Panc1 (cell line): ENCODE data around the gene BABAM2. TPM values are rescaled to one million over a fixed set of nuclear protein-coding genes. Genes with fewer than 3 reads are reported as not detected.

Experiments used
- ATAC-seq: fragments of 200-7000 bp; cut with Tn5 transposase; 2 replicates; pipeline ENCODE4 v1.9.1; 2020; ENCODE audit warnings: mild to moderate bottlenecking, moderate library complexity
- BruUV-seq: library from RNA; stranded (reverse); fragments of 400-500 nt; replicated peaks from 2 replicates; lab custom pipeline; 2021; lab: Mats Ljungman, UMichigan
- CTCF ChIA-PET: fragments of 300-600 bp; sonication (Branson Sonifier 250); formaldehyde crosslinking; loops from one replicate; lab custom pipeline; 2022; ENCODE audit warnings: antibody characterized with exemption; lab: Charles Lee
- POLR2A ChIA-PET: fragments of 300-600 bp; sonication (Branson Sonifier 250); formaldehyde crosslinking; loops from one replicate; lab custom pipeline; 2022; ENCODE audit warnings: antibody characterized with exemption; lab: Charles Lee
- DNase-seq: peaks from one replicate; pipeline ENCODE4 v3.0.0-alpha.2; 2010; ENCODE audit warnings: low read depth, low spot score
- H3K27ac ChIP-seq: 2 replicates; pipeline ENCODE4 v1.5.1; 2011; ENCODE audit warnings: mild to moderate bottlenecking, low read length, inconsistent platforms
- H3K27me3 ChIP-seq: fragments of 200-500 bp; sonication (Bioruptor generic); 2 replicates; pipeline ENCODE4 v1.6.0; 2014; ENCODE audit warnings: low read length, inconsistent platforms; ENCODE audit not compliant: control insufficient read depth, insufficient read depth
- H3K36me3 ChIP-seq: fragments of 200-500 bp; sonication (Bioruptor generic); 2 replicates; pipeline ENCODE4 v1.5.1; 2014; ENCODE audit warnings: inconsistent platforms, mild to moderate bottlenecking, low read length, moderate library complexity; ENCODE audit not compliant: control insufficient read depth, insufficient read depth
- H3K4me1 ChIP-seq: 2 replicates; pipeline ENCODE4 v1.5.1; 2011; ENCODE audit warnings: inconsistent platforms, mild to moderate bottlenecking, low read length, moderate library complexity; ENCODE audit not compliant: control insufficient read depth, insufficient read depth
- H3K4me3 ChIP-seq, 2 experiments: 2 replicates each; pipeline ENCODE4 v1.5.1; 2011 to 2012; ENCODE audit warnings: low read depth in 2 of 2, low read length in 2 of 2, mild to moderate bottlenecking in 2 of 2, inconsistent platforms in 1 of 2, moderate library complexity in 1 of 2
- H3K9me3 ChIP-seq: fragments of 200-500 bp; sonication (Bioruptor generic); 2 replicates; pipeline ENCODE4 v1.5.1; 2014; ENCODE audit warnings: low read depth, mild to moderate bottlenecking, inconsistent platforms, low read length, moderate library complexity; ENCODE audit not compliant: control insufficient read depth, insufficient read depth
- POLR2AphosphoS5 ChIP-seq: IDR thresholded peaks from 2 replicates; pipeline ENCODE4 v1.6.1; 2012; ENCODE audit warnings: mild to moderate bottlenecking, low read depth, low read length, moderate library complexity
- REST ChIP-seq, 2 experiments: IDR thresholded peaks; 2 replicates each; pipeline ENCODE4 v1.6.1; 2011 to 2012; ENCODE audit warnings: low read depth in 2 of 2, control low read depth in 1 of 2, low read length in 1 of 2, mild to moderate bottlenecking in 1 of 2, moderate library complexity in 1 of 2; ENCODE audit not compliant: insufficient read depth in 1 of 2
- SIN3A ChIP-seq: IDR thresholded peaks from 2 replicates; pipeline ENCODE4 v1.6.1; 2012; ENCODE audit warnings: low read depth, mild to moderate bottlenecking, low read length, moderate library complexity, borderline replicate concordance; ENCODE audit not compliant: insufficient read depth
- TCF7L2 ChIP-seq: IDR thresholded peaks from 2 replicates; pipeline ENCODE4 v1.6.1; 2011; ENCODE audit warnings: mild to moderate bottlenecking, low read depth, low read length, inconsistent platforms
- in situ Hi-C: cut with HindIII; loops from 2 replicates; pipeline ENCODE4 v1.10.0; 2016; ENCODE audit warnings: low sequenced_read_pairs, low pct_unique_long_range_greater_than_20kb
- intact Hi-C: fragments of 100-400 bp; cut with micrococcal nuclease; formaldehyde crosslinking; loops from one replicate; pipeline ENCODE4 v1.10.0; 2022; ENCODE audit not compliant: unreplicated experiment
- total RNA-seq: library from RNA; stranded (reverse); gene quantifications from one replicate; pipeline ENCODE4 v1.2.1, GENCODE V29; 2021; ENCODE audit not compliant: unreplicated experiment
- TF ChIP-seq, protein P1 (sequence below): fragments of 450-650 bp; IDR thresholded peaks from 2 replicates; pipeline ENCODE4 v1.5.1; 2017; ENCODE audit warnings: mild to moderate bottlenecking

BABAM2 gene
- total RNA-seq, 1 experiment from 2014 or later = 31.2 TPM

DNA sequence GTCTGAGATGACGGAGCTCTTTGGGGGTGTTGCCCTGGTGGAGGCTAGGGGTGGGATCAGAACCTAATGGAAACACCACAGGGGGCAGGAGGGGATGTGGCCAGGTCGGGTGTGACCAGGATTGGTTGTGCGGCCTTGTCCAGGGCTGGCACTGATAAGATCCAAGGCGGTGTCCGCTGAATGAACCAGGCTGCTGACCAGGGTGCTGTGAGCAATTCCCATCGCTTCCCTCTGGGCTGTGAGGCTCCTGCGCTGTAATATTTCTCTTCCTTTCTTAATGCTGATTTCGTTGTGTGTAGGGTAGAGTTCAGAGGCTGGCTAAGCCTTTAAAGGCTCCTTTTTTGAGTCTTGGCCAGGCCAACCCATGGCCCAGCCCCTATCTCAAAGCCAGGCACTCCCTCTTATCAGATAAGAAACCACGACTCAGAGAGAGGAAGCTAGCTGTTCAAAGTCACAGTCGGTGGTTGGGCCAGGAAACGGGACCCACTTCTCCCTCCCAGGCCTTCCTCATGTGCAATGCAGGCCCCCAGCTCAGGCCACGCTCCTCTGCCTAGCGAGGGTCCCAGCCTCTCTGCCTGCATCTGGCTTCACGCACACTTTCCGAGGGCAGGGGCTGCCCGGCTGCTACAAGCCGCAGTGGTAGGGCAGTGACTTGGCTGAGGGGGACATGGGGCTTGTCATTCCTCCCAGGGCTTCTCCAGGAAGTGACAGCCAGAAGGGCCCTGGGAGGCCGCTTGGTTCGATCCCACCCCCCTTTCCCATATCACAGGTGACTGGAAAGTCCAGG, 476.2 kb downstream of the BABAM2 start:
- in situ Hi-C loops (no loop called here), intact Hi-C loops (no loop called here)
- H3K4me3 ChIP-seq = no peak overlapping the region
- TF ChIP-seq POLR2AphosphoS5 = no peak
- TF ChIP-seq, protein P1, sequence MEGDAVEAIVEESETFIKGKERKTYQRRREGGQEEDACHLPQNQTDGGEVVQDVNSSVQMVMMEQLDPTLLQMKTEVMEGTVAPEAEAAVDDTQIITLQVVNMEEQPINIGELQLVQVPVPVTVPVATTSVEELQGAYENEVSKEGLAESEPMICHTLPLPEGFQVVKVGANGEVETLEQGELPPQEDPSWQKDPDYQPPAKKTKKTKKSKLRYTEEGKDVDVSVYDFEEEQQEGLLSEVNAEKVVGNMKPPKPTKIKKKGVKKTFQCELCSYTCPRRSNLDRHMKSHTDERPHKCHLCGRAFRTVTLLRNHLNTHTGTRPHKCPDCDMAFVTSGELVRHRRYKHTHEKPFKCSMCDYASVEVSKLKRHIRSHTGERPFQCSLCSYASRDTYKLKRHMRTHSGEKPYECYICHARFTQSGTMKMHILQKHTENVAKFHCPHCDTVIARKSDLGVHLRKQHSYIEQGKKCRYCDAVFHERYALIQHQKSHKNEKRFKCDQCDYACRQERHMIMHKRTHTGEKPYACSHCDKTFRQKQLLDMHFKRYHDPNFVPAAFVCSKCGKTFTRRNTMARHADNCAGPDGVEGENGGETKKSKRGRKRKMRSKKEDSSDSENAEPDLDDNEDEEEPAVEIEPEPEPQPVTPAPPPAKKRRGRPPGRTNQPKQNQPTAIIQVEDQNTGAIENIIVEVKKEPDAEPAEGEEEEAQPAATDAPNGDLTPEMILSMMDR = no peak
- peak in 1 of 2 experiments; percentile 38; a peak in 1 of 4 replicates for TF ChIP-seq REST (IDR thresholded peaks at IDR 0.05; ENCODE audit: insufficient read depth in 1 of 2, low read depth in 2 of 2, low read length in 1 of 2)
- TF ChIP-seq TCF7L2 = no peak
- BruUV-seq = no TSS peak
- no peaks in the 10 kb centered on the region for H3K9me3 ChIP-seq
- ChIA-PET CTCF (no interaction called here), POLR2A (no interaction called here)
- no peaks in the 10 kb centered on the region; the same call in 1 of the 2 replicates for H3K4me1 ChIP-seq
- no peaks in the 10 kb centered on the region for H3K36me3 ChIP-seq
- H3K27me3 ChIP-seq = no peaks in the 10 kb centered on the region
- H3K27ac ChIP-seq = no peak overlapping the region
- DNase-seq (no peak), ATAC-seq (peak; percentile 35; the same call in 1 of the 2 replicates)

- peak; percentile 46 for ATAC-seq
Observed at GRCh38 chr2:28367667-28368356, 477.3 kb downstream of the BABAM2 start.

More at GRCh38 chr2:28367667-28368356, 477.3 kb downstream of the BABAM2 start:
- no peaks in the 10 kb centered on the region for H3K27me3 ChIP-seq
- CTCF ChIA-PET = no interaction called here
- BruUV-seq = no TSS peak
- no peaks in the 10 kb centered on the region; the same call in 1 of the 2 replicates for H3K4me1 ChIP-seq
- TF ChIP-seq TCF7L2 (no peak), REST (IDR thresholded peaks at IDR 0.05; ENCODE audit: insufficient read depth in 1 of 2, low read depth in 2 of 2, low read length in 1 of 2) (no peak), SIN3A (no peak), POLR2AphosphoS5 (no peak)
- TF ChIP-seq, protein P1 = no peak
- H3K27ac ChIP-seq = no peak overlapping the region
- POLR2A ChIA-PET = no interaction called here
- H3K9me3 ChIP-seq = no peaks in the 10 kb centered on the region
- in situ Hi-C loops (no loop called here), intact Hi-C loops (no loop called here)
- no peak for DNase-seq
- no peaks in the 10 kb centered on the region for H3K36me3 ChIP-seq
- no peak overlapping the region for H3K4me3 ChIP-seq
